DMS 273 treated with DMSO at 0.1 percent for 48 hours (cell line): ENCODE results near the gene CACNB4.
"Not testable (repeated sequence)": the region's sequence is repeated elsewhere in the genome, so short reads cannot be mapped to it uniquely, and the experiment has no call there.

Source experiments
- DNase-seq: peaks from one replicate; lab custom pipeline; 2025; lab: John Stamatoyannopoulos, UW

The CACNB4 gene

GRCh38 chr2:152019732-152020131 lies 79.1 kb downstream of the CACNB4 start:
- no peak for DNase-seq

- DNase-seq: no peak
Measured at GRCh38 chr2:152016181-152017120, 82.4 kb downstream of the CACNB4 start.

- DNase-seq: no peak
Measured at GRCh38 chr2:152015552-152015951, 83.3 kb downstream of the CACNB4 start.

GRCh38 chr2:152012697-152013096 lies 86.1 kb downstream of the CACNB4 start:
- no peak for DNase-seq

- no peak for DNase-seq
Measured at GRCh38 chr2:152011724-152012123, 87.1 kb downstream of the CACNB4 start.

- DNase-seq: no peak
Measured at GRCh38 chr2:152005607-152006006, 93.2 kb downstream of the CACNB4 start.

GRCh38 chr2:152003283-152003682 lies 95.6 kb downstream of the CACNB4 start:
- not testable (repeated sequence) for DNase-seq

- DNase-seq: peak; percentile 55
Measured at GRCh38 chr2:151999053-151999452, 99.8 kb downstream of the CACNB4 start.

- no peak for DNase-seq
Measured at GRCh38 chr2:151996243-151997003, 102.4 kb downstream of the CACNB4 start.

GRCh38 chr2:151995161-151995557 lies 103.7 kb downstream of the CACNB4 start:
- no peak for DNase-seq

- not testable (repeated sequence) for DNase-seq
Measured at GRCh38 chr2:151994178-151994577, 104.7 kb downstream of the CACNB4 start.

- DNase-seq: no peak
Measured at GRCh38 chr2:151991010-151991409, 107.8 kb downstream of the CACNB4 start.

- DNase-seq: no peak
Measured at GRCh38 chr2:151989378-151989777, 109.5 kb downstream of the CACNB4 start.

- no peak for DNase-seq
Measured at GRCh38 chr2:151987484-151987883, 111.4 kb downstream of the CACNB4 start.

GRCh38 chr2:151984424-151985083 lies 114.3 kb downstream of the CACNB4 start:
- no peak for DNase-seq

GRCh38 chr2:151983221-151983620 lies 115.6 kb downstream of the CACNB4 start:
- DNase-seq: no peak

- no peak for DNase-seq
Measured at GRCh38 chr2:151981886-151982285, 117.0 kb downstream of the CACNB4 start.

GRCh38 chr2:151979694-151980093 lies 119.2 kb downstream of the CACNB4 start:
- DNase-seq: no peak

- DNase-seq: no peak
Measured at GRCh38 chr2:151978709-151979108, 120.1 kb downstream of the CACNB4 start.

GRCh38 chr2:151977631-151978030 lies 121.2 kb downstream of the CACNB4 start:
- DNase-seq: no peak

- no peak for DNase-seq
Measured at GRCh38 chr2:151976945-151977353, 121.9 kb downstream of the CACNB4 start.
